ENCODE data around the gene CEP131.

DNA sequence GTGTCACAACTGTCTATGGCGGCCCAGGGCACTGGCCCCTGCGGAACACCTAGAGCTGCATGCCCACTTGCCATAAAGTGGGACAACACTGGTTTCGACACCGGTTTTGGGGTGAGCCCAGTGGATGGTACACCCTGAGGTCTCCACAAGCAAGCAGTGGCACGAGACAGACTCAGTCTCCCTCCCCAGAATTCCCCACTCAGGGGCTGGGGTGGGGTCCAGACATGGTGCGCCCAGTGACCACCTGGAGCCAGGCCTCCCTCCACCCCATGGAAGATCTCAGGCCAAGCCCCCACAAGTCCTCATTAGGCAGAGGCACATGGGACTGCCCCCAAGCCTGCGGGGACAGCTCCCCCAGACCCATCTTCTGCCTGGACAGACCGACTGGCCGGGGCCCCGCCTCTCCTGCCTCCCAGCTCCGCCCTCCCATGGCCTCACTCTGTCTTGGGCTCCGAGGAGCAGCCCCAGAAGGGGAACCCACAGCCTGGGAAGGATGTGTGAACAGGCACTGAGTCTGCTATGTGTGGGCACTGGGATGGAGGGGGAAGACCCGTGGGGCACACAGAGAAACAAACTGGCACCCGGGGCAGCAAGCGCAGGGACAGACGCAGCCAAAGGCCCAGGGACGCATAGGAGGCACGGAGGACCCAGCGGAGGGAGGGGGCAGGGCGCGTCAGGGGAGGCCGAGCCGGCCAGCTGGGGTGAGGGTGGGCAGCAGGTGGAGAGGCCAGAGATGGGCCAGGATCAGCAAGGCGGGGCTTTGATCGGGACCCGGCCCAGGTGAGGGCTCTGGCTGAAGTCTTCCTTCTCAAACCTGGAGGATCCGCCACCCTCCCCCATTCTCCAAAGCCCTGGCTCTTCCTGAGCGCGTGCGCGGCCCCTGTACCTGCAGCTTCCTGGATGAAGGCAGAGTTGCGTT lies 13.3 kb upstream of the CEP131 start:
- TF ChIP-seq, protein P1, sequence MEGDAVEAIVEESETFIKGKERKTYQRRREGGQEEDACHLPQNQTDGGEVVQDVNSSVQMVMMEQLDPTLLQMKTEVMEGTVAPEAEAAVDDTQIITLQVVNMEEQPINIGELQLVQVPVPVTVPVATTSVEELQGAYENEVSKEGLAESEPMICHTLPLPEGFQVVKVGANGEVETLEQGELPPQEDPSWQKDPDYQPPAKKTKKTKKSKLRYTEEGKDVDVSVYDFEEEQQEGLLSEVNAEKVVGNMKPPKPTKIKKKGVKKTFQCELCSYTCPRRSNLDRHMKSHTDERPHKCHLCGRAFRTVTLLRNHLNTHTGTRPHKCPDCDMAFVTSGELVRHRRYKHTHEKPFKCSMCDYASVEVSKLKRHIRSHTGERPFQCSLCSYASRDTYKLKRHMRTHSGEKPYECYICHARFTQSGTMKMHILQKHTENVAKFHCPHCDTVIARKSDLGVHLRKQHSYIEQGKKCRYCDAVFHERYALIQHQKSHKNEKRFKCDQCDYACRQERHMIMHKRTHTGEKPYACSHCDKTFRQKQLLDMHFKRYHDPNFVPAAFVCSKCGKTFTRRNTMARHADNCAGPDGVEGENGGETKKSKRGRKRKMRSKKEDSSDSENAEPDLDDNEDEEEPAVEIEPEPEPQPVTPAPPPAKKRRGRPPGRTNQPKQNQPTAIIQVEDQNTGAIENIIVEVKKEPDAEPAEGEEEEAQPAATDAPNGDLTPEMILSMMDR (conservative IDR thresholded peaks at IDR 0.05 in 1 of 2, IDR thresholded peaks at IDR 0.05 in 1 of 2; ENCODE audit: extremely low read depth in 1 of 2, insufficient read depth in 1 of 2, low read depth in 1 of 2, low read length in 2 of 2): no peak
- TF ChIP-seq EZH2 (IDR thresholded peaks at IDR 0.05; ENCODE audit: borderline replicate concordance, low read length): no peak

Measured in mammary epithelial cell (primary cell).